HEK293T (cell line): ENCODE data around the gene PRKACG.

Experiments
- FOXK2 ChIP-seq: fragments of 450-650 bp; IDR thresholded peaks from 2 replicates; pipeline ENCODE4 v1.6.1; 2016; ENCODE audit warnings: mild to moderate bottlenecking
- FOXM1 ChIP-seq: fragments of 450-650 bp; IDR thresholded peaks from 2 replicates; pipeline ENCODE4 v1.6.1; 2017; ENCODE audit warnings: mild to moderate bottlenecking, borderline replicate concordance
- HDGF ChIP-seq: fragments of 450-650 bp; IDR thresholded peaks from 2 replicates; pipeline ENCODE4 v1.6.1; 2017; ENCODE audit warnings: antibody characterized with exemption, borderline replicate concordance
- NFRKB ChIP-seq: fragments of 450-650 bp; IDR thresholded peaks from 2 replicates; pipeline ENCODE4 v1.6.1; 2016; ENCODE audit warnings: mild to moderate bottlenecking, moderate library complexity
- SP1 ChIP-seq: fragments of 450-650 bp; IDR thresholded peaks from 2 replicates; pipeline ENCODE4 v1.6.1; 2017

DNA sequence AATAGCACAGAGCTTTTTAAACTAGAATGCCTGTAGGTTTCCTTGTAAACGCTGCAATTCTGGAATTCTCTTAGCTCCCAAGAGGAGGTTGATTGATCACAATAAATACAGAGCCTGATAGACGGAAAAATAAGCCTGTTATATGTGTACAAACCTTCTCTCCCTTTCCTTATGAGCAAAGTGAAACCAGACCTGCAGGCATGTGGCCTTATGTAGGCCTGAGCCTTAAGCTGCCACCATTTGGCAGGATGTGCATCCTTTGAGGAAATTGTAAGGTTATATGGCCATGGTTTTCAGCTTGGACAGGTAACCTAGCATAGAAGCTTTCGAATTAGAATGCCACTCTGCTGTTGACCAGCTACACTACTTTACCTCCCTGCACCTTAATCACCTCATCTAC, 49.1 kb downstream of the PRKACG start:
- TF ChIP-seq SP1 (no peak), FOXM1 (no peak), NFRKB (no peak), FOXK2 (no peak), HDGF (no peak)
